Heart left ventricle (tissue), 16 donors: ENCODE results near the gene CYP19A1. TPM values are rescaled to one million over a fixed set of nuclear protein-coding genes. Genes with fewer than 3 reads are reported as not detected.

Source experiments
- ATAC-seq, 4 donors: fragments of 200-7000 bp; cut with Tn5 transposase; one replicate each; pipeline ENCODE4 v1.9.1; 2020 to 2022; ENCODE audit warnings: moderate library complexity in 4 of 4, mild to moderate bottlenecking in 3 of 4, moderate number of reproducible peaks in 1 of 4
- DNase-seq, 5 donors: peaks; one replicate each; pipeline ENCODE4 v3.0.0-alpha.2; 2020
- H3K27ac ChIP-seq, 12 donors: fragments of 200-600 bp; sonication (generic) in 4 of 12; one replicate each; pipeline versions ENCODE4 v1.5.0 to v1.8.0; 2016 to 2022; ENCODE audit warnings: mild to moderate bottlenecking in 2 of 12
- H3K27me3 ChIP-seq, 9 donors: fragments of 200-600 bp; sonication (generic) in 2 of 9; one replicate each; pipeline versions ENCODE4 v1.5.1 to v1.8.0; 2016 to 2022; ENCODE audit warnings: mild to moderate bottlenecking in 3 of 9
- H3K36me3 ChIP-seq, 9 donors: fragments of 200-600 bp; sonication (generic) in 2 of 9; one replicate each; pipeline versions ENCODE4 v1.5.0 to v1.8.0; 2018 to 2022; ENCODE audit warnings: mild to moderate bottlenecking in 2 of 9
- H3K4me1 ChIP-seq, 12 donors: fragments of 200-600 bp; sonication (generic) in 4 of 12; one replicate each; pipeline versions ENCODE4 v1.5.0 to v1.8.0; 2016 to 2022; ENCODE audit warnings: mild to moderate bottlenecking in 3 of 12
- H3K4me3 ChIP-seq, 12 donors: fragments of 200-600 bp; sonication (generic) in 4 of 12; one replicate each; pipeline versions ENCODE4 v1.5.0 to v1.8.0; 2017 to 2022; ENCODE audit warnings: mild to moderate bottlenecking in 9 of 12, moderate library complexity in 4 of 12
- H3K9me3 ChIP-seq, 12 donors: fragments of 200-600 bp; sonication (generic) in 4 of 12; one replicate each; pipeline versions ENCODE4 v1.5.0 to v1.8.0; 2016 to 2022; ENCODE audit warnings: mild to moderate bottlenecking in 1 of 12
- CTCF ChIP-seq, 12 donors: fragments of 200-600 bp; sonication (generic) in 4 of 12; IDR thresholded peaks; one replicate each; pipeline versions ENCODE4 v1.5.0 to v1.8.0; 2018 to 2022; ENCODE audit warnings: antibody characterized with exemption in 12 of 12, mild to moderate bottlenecking in 5 of 12
- POLR2A ChIP-seq, 2 donors: fragments of 450-650 bp; IDR thresholded peaks; one replicate each; pipeline ENCODE4 v1.6.1; 2017; ENCODE audit warnings: antibody characterized with exemption in 2 of 2, mild to moderate bottlenecking in 2 of 2, moderate library complexity in 2 of 2
- WGBS, 4 donors: extraction: QIAGEN DNeasy Blood & Tissue Kit in 2 of 4; methylation state at CpG; one replicate each; pipeline versions ENCODE4 v1.1.5 to v1.1.7; 2013 to 2018; 5-methylcytosine and 5-hydroxymethylcytosine counted together
- intact Hi-C, 10 donors: fragments of 100-400 bp; cut with DNase I; formaldehyde crosslinking; loops; one replicate each; pipeline versions ENCODE4 v1.11.1 to v1.14.2; 2022
- polyA plus RNA-seq, 2 donors: library from polyadenylated mRNA; stranded (reverse); fragments of 200-250 nt; gene quantifications; one replicate each; pipeline ENCODE4 v1.2.3, GENCODE V29; 2013
- total RNA-seq, 9 donors: library from RNA; depleted of rRNA in 2 of 9; stranded (reverse); fragments of >200 nt in 2 of 9; fragmentation: NEBNext Ultra II Directional in 3 of 9; extraction: Animal tissue kit (Norgen Biotek cat#: 25700) in 3 of 9; gene quantifications; one replicate each; pipeline versions ENCODE4 v1.1.0 to v1.2.4, GENCODE V29; 2016 to 2023
- donor health status: ischemic (EF 13 %, LVEDD 7.1; RV severe dilation, severe dysfunction).
- donor health status: healthy with polysubstance abuse.
- donor health status: DM: no; HTN: yes; CAD: no.
- donor health status: DM: no; HTN: no; CAD: no.
- donor health status: ischemic (EF 25% LVEDD 6.9; RV normal size, moderate dysfunction).
- donor health status: ischemic (EF 25% LVEDD 5.7; RV mildly dilated, moderate dysfunction).
- donor health status: healthy.
- donor health status: DM: yes; HTN: yes; CAD: no.
- donor health status: ischemic (EF 35%, LVEDD 5.7; RV mildly dilated, moderate dysfunction).
- donor health status: nonischemic (EF 11% LVEDD 7.7; RV severe dilation, severe dysfunction).
- donor health status: DM: yes; HTN: yes; CAD: no.
- donor health status: PGD.
- donor health status: ischemic (EF 29% LVEDD 5.4; RV normal size, mild dysfunction).
- donor health status: nonischemic (EF 23%, LVEDD 6.1; RV moderate dilation, normal function).

CYP19A1 gene
- total and polyA plus RNA-seq, 11 donors: 0.15 to 5.4 (median 0.60) TPM

DNA sequence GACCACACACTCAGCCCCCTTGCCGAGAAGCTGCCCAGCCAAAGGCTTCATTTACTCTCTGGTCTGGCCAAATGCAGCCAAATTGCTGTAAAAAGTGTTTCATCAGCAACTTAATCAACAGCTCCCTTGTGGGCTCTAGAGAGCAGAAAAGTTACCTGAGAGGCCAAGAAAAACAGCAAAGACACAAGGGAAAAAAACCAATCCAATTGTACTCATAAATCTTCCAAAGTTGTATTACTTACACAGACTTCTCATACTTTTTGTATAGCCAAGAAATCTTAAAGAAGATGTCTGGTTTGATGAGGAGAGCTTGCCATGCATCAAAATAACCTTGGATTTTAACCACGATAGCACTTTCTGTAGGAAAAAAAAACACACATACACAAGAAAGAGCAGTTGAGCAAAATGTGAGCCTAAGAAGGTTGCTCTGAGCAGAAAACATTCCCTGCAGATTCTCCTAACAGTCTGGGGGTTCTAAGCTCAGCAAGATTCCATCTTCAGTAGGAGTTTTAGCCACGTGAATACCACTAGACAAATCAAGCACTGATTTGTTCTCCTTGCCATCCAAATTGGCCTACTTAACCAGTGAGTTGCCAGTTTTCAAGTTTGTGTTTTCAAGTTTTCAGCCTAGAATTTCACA, 120.0 kb downstream of the CYP19A1 start:
- DNase-seq (no peak), ATAC-seq (no peak)
- intact Hi-C loops: no loop called here
- peaks cover 0 to 4% (median 0%) of the 10 kb centered on the region in 12 donors for H3K4me1 ChIP-seq
- H3K4me3 ChIP-seq: no peak overlapping the region
- WGBS, 4 donors: 53 to 65% (median 61%) methylated on average over 3 of the region's 3 CpGs
- H3K27ac ChIP-seq: no peak overlapping the region
- H3K27me3 ChIP-seq: peaks cover 0 to 5% (median 0%) of the 10 kb centered on the region in 9 donors
- no peaks in the 10 kb centered on the region for H3K9me3 ChIP-seq
- no peak for TF ChIP-seq POLR2A (IDR thresholded peaks at IDR 0.05)
- TF ChIP-seq CTCF (IDR thresholded peaks at IDR 0.05): no peak
- no peaks in the 10 kb centered on the region for H3K36me3 ChIP-seq

DNA sequence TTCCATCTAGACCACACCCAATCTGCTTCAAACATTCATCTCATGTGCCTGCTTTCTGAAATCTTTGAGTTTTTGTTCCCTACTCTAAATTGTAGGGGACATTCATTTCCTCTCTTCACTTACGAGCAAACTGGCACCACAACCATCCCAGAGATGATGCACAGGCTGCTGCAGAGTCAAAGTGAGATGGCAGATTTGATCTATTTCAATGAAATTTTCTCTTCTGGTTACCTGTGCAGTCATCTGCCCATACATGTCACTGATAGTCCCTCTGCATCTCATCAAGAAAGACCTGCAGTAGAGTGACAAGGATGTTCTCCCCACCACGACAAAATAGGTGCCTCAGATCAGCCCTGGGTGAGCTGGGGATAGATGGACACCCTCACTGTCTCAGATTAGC, 125.5 kb downstream of the CYP19A1 start:
- Histone ChIP-seq H3K4me3 (no peak overlapping the region), H3K36me3 (no peaks in the 10 kb centered on the region), H3K4me1 (no peaks in the 10 kb centered on the region), H3K27me3 (peaks cover 0 to 5% (median 0%) of the 10 kb centered on the region in 9 donors), H3K9me3 (no peaks in the 10 kb centered on the region), H3K27ac (no peak overlapping the region)
- intact Hi-C loops: no loop called here
- DNase-seq: no peak
- TF ChIP-seq POLR2A (IDR thresholded peaks at IDR 0.05): no peak
- TF ChIP-seq CTCF (IDR thresholded peaks at IDR 0.05): no peak
- no peak for ATAC-seq
- 80 to 86% (median 80%) methylated on average over 2 of the region's 2 CpGs for WGBS, 4 donors

DNA sequence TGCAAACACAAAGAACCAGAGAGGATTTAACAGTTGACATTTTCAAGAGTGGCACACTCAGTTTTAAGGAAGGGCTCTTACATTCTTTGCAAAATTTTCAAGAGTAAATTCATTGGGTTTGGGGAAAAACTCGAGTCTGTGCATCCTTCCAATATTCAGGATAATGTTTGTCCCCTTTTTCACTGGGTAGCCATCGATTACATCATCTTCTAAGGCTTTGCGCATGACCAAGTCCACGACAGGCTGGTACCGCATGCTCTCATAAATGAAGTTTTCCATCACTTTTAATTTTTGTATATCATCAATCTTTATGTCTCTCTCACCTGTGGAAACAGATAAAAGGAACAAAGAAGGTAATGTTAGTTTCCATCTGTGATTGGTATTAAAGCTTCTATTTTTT, 126.2 kb downstream of the CYP19A1 start:
- 78 to 81% (median 80%) methylated on average over 5 of the region's 5 CpGs for WGBS, 4 donors
- DNase-seq (no peak), ATAC-seq (no peak)
- Histone ChIP-seq H3K4me1 (no peaks in the 10 kb centered on the region), H3K27ac (no peak overlapping the region), H3K9me3 (no peaks in the 10 kb centered on the region), H3K36me3 (no peaks in the 10 kb centered on the region), H3K4me3 (no peak overlapping the region), H3K27me3 (peaks cover 0 to 5% (median 0%) of the 10 kb centered on the region in 9 donors)
- TF ChIP-seq CTCF (IDR thresholded peaks at IDR 0.05): no peak
- TF ChIP-seq POLR2A (IDR thresholded peaks at IDR 0.05): no peak
- intact Hi-C loops: no loop called here

DNA sequence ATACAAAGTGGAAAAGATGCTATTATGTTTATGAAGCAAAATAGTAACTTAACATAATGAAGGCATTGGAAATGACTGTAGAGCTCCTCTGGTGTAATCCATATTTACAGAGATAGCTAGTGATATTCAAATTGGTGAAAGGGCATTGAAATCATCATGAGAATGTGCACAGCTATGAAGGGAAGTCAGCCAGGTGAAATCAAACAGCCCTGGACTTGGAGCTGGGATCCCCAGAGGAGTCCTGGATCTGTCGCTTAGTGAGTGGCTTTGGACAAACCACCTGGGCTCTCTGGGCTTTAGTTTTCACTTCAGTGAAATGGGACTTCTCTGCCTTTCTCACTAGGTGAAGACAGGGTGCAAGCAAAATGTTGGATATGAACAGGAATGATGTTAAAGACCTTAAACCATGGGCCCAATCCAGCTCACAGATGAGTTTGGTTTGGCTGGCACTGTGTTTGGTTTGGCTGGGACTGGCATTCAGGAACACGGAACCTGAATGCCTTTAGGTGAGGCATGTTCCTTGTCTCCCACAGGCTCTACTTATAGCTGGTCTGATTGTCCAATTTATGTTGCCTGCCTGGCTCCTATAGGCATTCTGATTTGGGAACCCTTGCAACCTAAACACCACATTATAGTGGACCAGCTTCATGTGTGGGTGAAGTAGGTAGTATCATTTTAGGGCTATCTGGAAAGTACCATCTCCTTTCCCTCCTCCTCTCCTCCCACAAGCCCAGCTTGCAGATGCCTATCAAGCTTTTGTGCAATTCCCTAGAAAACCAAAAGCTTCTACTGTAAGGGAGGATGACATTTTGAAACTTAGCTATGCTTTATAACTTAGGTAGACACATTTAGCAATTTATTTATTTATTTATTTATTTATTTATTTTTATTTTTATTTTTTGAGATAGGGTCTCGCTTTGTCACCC, 133.1 kb downstream of the CYP19A1 start:
- TF ChIP-seq POLR2A (IDR thresholded peaks at IDR 0.05) (no peak), CTCF (IDR thresholded peaks at IDR 0.05) (no peak)
- Histone ChIP-seq H3K4me1 (peaks cover 0 to 9% (median 0%) of the 10 kb centered on the region in 12 donors), H3K27ac (no peak overlapping the region), H3K36me3 (no peaks in the 10 kb centered on the region), H3K4me3 (no peak overlapping the region), H3K27me3 (peaks cover 0 to 5% (median 0%) of the 10 kb centered on the region in 9 donors), H3K9me3 (no peaks in the 10 kb centered on the region)
- WGBS, 4 donors: 84 to 94% (median 90%) methylated on average over 3 of the region's 3 CpGs
- intact Hi-C loops: no loop called here
- ATAC-seq (no peak), DNase-seq (no peak)
